IMR-90 (cell line): ENCODE measurements around the gene TJAP1. TPM values are rescaled to one million over a fixed set of nuclear protein-coding genes. Genes with fewer than 3 reads are reported as not detected.

Experiments used
- ATAC-seq: fragments of 200-7000 bp; cut with Tn5 transposase; 2 replicates; pipeline ENCODE4 v1.9.1; 2020; ENCODE audit warnings: low read depth, mild to moderate bottlenecking, moderate library complexity
- BruUV-seq: library from RNA; stranded (reverse); fragments of 400-500 nt; replicated peaks from 2 replicates; lab custom pipeline; 2021; lab: Mats Ljungman, UMichigan
- CTCF ChIA-PET: fragments of 300-600 bp; formaldehyde crosslinking; extraction: SDS; loops from one replicate; lab custom pipeline; 2021; ENCODE audit warnings: antibody characterized with exemption; lab: Yijun Ruan, JAX
- POLR2A ChIA-PET: fragments of 300-600 bp; sonication (Branson Sonifier 250); formaldehyde crosslinking; loops from one replicate; lab custom pipeline; 2022; ENCODE audit warnings: antibody characterized with exemption; ENCODE audit not compliant: unreplicated experiment; lab: Charles Lee
- DNase-seq: peaks from one replicate; pipeline ENCODE4 v3.0.0; 2013
- H2AFZ ChIP-seq: replicated peaks from 2 replicates; pipeline ENCODE3; 2013; ENCODE audit warnings: low read length, mild to moderate bottlenecking; ENCODE audit not compliant: poor library complexity
- H2AK5ac ChIP-seq: 2 replicates; pipeline ENCODE4 v1.6.1; 2013; ENCODE audit warnings: low read depth, low read length, inconsistent platforms
- H2AK9ac ChIP-seq: replicated peaks from 2 replicates; pipeline ENCODE3; 2013; ENCODE audit warnings: mild to moderate bottlenecking, low read depth, low read length, moderate library complexity; ENCODE audit not compliant: poor library complexity
- H2BK120ac ChIP-seq: 2 replicates; pipeline ENCODE4 v1.6.1; 2013; ENCODE audit warnings: low read depth, low read length, inconsistent platforms
- H2BK15ac ChIP-seq: 3 replicates; pipeline ENCODE4 v1.6.1; 2013; ENCODE audit warnings: low read depth, low read length, inconsistent platforms
- H2BK20ac ChIP-seq: 2 replicates; pipeline ENCODE4 v1.6.1; 2013; ENCODE audit warnings: low read depth, mild to moderate bottlenecking, inconsistent platforms, low read length, moderate library complexity
- H2BK5ac ChIP-seq: 2 replicates; pipeline ENCODE4 v1.6.1; 2013; ENCODE audit warnings: mild to moderate bottlenecking, low read depth, low read length, inconsistent platforms; ENCODE audit not compliant: poor library complexity, severe bottlenecking
- H3K14ac ChIP-seq: replicated peaks from 2 replicates; pipeline ENCODE4 v1.6.1; 2013; ENCODE audit warnings: low read depth, low read length, inconsistent platforms
- H3K18ac ChIP-seq: 2 replicates; pipeline ENCODE4 v1.6.1; 2013; ENCODE audit warnings: low read depth, low read length, control low read depth
- H3K23ac ChIP-seq: 2 replicates; pipeline ENCODE4 v1.6.1; 2013; ENCODE audit warnings: low read depth, low read length, inconsistent platforms
- H3K27ac ChIP-seq: 2 replicates; pipeline ENCODE4 v1.5.1; 2013; ENCODE audit warnings: mild to moderate bottlenecking, control low read depth, low read length; ENCODE audit not compliant: insufficient read depth
- H3K27me3 ChIP-seq: 2 replicates; pipeline ENCODE4 v1.6.1; 2013; ENCODE audit warnings: low read length; ENCODE audit not compliant: control insufficient read depth, insufficient read depth
- H3K36me3 ChIP-seq: 2 replicates; pipeline ENCODE4 v1.6.1; 2013; ENCODE audit warnings: low read length, mixed read lengths; ENCODE audit not compliant: control insufficient read depth, insufficient read depth
- H3K4ac ChIP-seq: 2 replicates; pipeline ENCODE4 v1.6.1; 2013; ENCODE audit warnings: low read depth, low read length, inconsistent platforms
- H3K4me1 ChIP-seq: 2 replicates; pipeline ENCODE4 v1.6.1; 2013; ENCODE audit warnings: low read length, mixed read lengths; ENCODE audit not compliant: control insufficient read depth, insufficient read depth
- H3K4me2 ChIP-seq: 2 replicates; pipeline ENCODE4 v1.6.1; 2013; ENCODE audit warnings: low read depth, mild to moderate bottlenecking, control low read depth, low read length, moderate library complexity
- H3K4me3 ChIP-seq: 2 replicates; pipeline ENCODE4 v1.5.1; 2013; ENCODE audit warnings: low read depth, mild to moderate bottlenecking, control low read depth, low read length, moderate library complexity; ENCODE audit not compliant: insufficient read depth
- H3K56ac ChIP-seq: 2 replicates; pipeline ENCODE4 v1.6.1; 2013; ENCODE audit warnings: low read length, inconsistent platforms; ENCODE audit not compliant: insufficient read depth; ENCODE audit errors: extremely low read depth
- H3K79me1 ChIP-seq, 2 experiments: 2 replicates each; pipeline ENCODE4 v1.6.1; 2013; ENCODE audit warnings: low read length in 2 of 2, inconsistent platforms in 1 of 2, low read depth in 1 of 2
- H3K9ac ChIP-seq: 2 replicates; pipeline ENCODE4 v1.6.1; 2013; ENCODE audit warnings: low read depth, low read length, control low read depth
- H3K9me1 ChIP-seq: 2 replicates; pipeline ENCODE4 v1.6.1; 2013; ENCODE audit warnings: low read length, inconsistent platforms; ENCODE audit not compliant: insufficient read depth
- H3K9me3 ChIP-seq: 2 replicates; pipeline ENCODE4 v1.6.1; 2013; ENCODE audit warnings: low read length; ENCODE audit not compliant: control insufficient read depth, insufficient read depth
- H4K20me1 ChIP-seq: 2 replicates; pipeline ENCODE4 v1.6.1; 2013; ENCODE audit warnings: low read length, inconsistent platforms; ENCODE audit not compliant: insufficient read depth
- H4K5ac ChIP-seq: 2 replicates; pipeline ENCODE4 v1.6.1; 2013; ENCODE audit warnings: mild to moderate bottlenecking, low read depth, low read length, control low read depth
- H4K8ac ChIP-seq, 2 experiments: 2 replicates each; pipeline ENCODE4 v1.6.1; 2013; ENCODE audit warnings: low read depth in 2 of 2, low read length in 2 of 2, control low read depth in 1 of 2, inconsistent platforms in 1 of 2
- H4K91ac ChIP-seq: 2 replicates; pipeline ENCODE4 v1.6.1; 2013; ENCODE audit warnings: low read depth, low read length, inconsistent platforms; ENCODE audit not compliant: insufficient read depth
- CEBPB ChIP-seq: IDR thresholded peaks from 2 replicates; pipeline ENCODE4 v1.6.1; 2012; ENCODE audit warnings: low read depth, low read length, improper control_type of control experiment
- MXI1 ChIP-seq: IDR thresholded peaks from 2 replicates; pipeline ENCODE4 v1.6.1; 2012; ENCODE audit warnings: low read depth, mild to moderate bottlenecking, low read length, moderate library complexity, borderline replicate concordance
- POLR2A ChIP-seq: IDR thresholded peaks from 2 replicates; pipeline ENCODE4 v1.6.1; 2012; ENCODE audit warnings: mild to moderate bottlenecking, low read depth, low read length
- USF2 ChIP-seq: fragments of 150-350 bp; IDR thresholded peaks from 2 replicates; pipeline ENCODE4 v1.6.1; 2017; ENCODE audit warnings: mild to moderate bottlenecking, antibody characterized with exemption, low read length, low read depth
- WGBS, 2 experiments: methylation state at CpG; one replicate each; pipeline versions ENCODE4 v1.1.5 to v1.1.7; 2013; ENCODE audit warnings: missing lambda C conversion rate in 2 of 2; ENCODE audit not compliant: insufficient read length in 1 of 2; ENCODE audit errors: extremely low coverage in 2 of 2; 5-methylcytosine and 5-hydroxymethylcytosine counted together
- dilution Hi-C: fragments of 300-500 bp; cut with HindIII; formaldehyde crosslinking; loops from one replicate; pipeline ENCODE4 v1.14.3; 2018; ENCODE audit warnings: low sequenced_read_pairs; ENCODE audit not compliant: unreplicated experiment
- in situ Hi-C: fragments of 300-500 bp; cut with MboI; formaldehyde crosslinking; loops from 3 replicates; pipeline ENCODE4 v1.14.3; 2019; ENCODE audit warnings: low sequenced_read_pairs, inconsistent platforms, mixed read lengths
- intact Hi-C: fragments of 100-400 bp; cut with micrococcal nuclease; formaldehyde crosslinking; loops from 2 replicates; pipeline ENCODE4 v1.10.0; 2022
- polyA plus RNA-seq, 3 experiments: library from polyadenylated mRNA; depleted of rRNA; stranded (reverse); fragments of >200 nt; gene quantifications; 2 replicates each; pipeline ENCODE4 v1.2.3, GENCODE V29; 2012; ENCODE audit warnings: low replicate concordance in 1 of 3
- total RNA-seq: library from RNA; depleted of rRNA; stranded (reverse); fragments of >200 nt; gene quantifications from 2 replicates; pipeline ENCODE4 v1.2.3, GENCODE V29; 2012

The TJAP1 gene
- total and polyA plus RNA-seq, 2 of the 4 experiments (the other 2 are of a cell fraction), result 12.2 to 34.2 TPM

GRCh38 chr6:43503443-43503842, 26.1 kb downstream of the TJAP1 start:
- whole genome bisulfite sequencing, 2 experiments, result 93% methylated on average over 3 of the region's 8 CpGs; no CpG with 5 or more reads in 1 of the 2 experiments
- H2AFZ ChIP-seq, result no peak overlapping the region
- no peak overlapping the region for H2AK9ac ChIP-seq
- H4K5ac ChIP-seq, result no peak overlapping the region
- 0 out of 4 replicates have a peak, but pooled peaks cover 0 to 5% of the 10 kb centered on the region in 2 experiments for H3K79me1 ChIP-seq
- H3K27ac ChIP-seq, result no peak overlapping the region
- H4K91ac ChIP-seq, result no peak overlapping the region
- no peak overlapping the region for H3K9ac ChIP-seq
- no peak overlapping the region for H4K8ac ChIP-seq
- H3K56ac ChIP-seq, result no peak overlapping the region
- POLR2A ChIA-PET, result no interaction called here
- H3K4me1 ChIP-seq, result no peaks in the 10 kb centered on the region
- in situ Hi-C loops (no loop called here), intact Hi-C loops (no loop called here), dilution Hi-C loops (no loop called here)
- no peak overlapping the region for H2BK5ac ChIP-seq
- no peaks in the 10 kb centered on the region for H3K27me3 ChIP-seq
- H2BK120ac ChIP-seq, result no peak overlapping the region
- CTCF ChIA-PET, result no interaction called here
- H3K4me2 ChIP-seq, result no peak overlapping the region
- ATAC-seq, result no peak
- H2BK20ac ChIP-seq, result no peak overlapping the region
- no peak overlapping the region for H3K18ac ChIP-seq
- H3K4me3 ChIP-seq, result no peak overlapping the region
- H2AK5ac ChIP-seq, result no peak overlapping the region
- no peak for DNase-seq
- H3K14ac ChIP-seq, result no peak overlapping the region
- H3K9me1 ChIP-seq, result no peaks in the 10 kb centered on the region
- no peak overlapping the region for H2BK15ac ChIP-seq
- H3K9me3 ChIP-seq, result no peaks in the 10 kb centered on the region
- H3K4ac ChIP-seq, result no peak overlapping the region
- H4K20me1 ChIP-seq, result 0 out of 2 replicates have a peak, but pooled peaks cover 3% of the 10 kb centered on the region
- no TSS peak for BruUV-seq
- TF ChIP-seq MXI1 (no peak), USF2 (no peak), POLR2A (no peak), CEBPB (no peak)
- peaks cover 63% of the 10 kb centered on the region for H3K36me3 ChIP-seq
- no peak overlapping the region for H3K23ac ChIP-seq
